NCI-H510A (cell line): ENCODE data around the gene SLC25A11.

Experiments
- DNase-seq: peaks from one replicate; lab custom pipeline; 2025; lab: John Stamatoyannopoulos, UW

SLC25A11 gene

DNA sequence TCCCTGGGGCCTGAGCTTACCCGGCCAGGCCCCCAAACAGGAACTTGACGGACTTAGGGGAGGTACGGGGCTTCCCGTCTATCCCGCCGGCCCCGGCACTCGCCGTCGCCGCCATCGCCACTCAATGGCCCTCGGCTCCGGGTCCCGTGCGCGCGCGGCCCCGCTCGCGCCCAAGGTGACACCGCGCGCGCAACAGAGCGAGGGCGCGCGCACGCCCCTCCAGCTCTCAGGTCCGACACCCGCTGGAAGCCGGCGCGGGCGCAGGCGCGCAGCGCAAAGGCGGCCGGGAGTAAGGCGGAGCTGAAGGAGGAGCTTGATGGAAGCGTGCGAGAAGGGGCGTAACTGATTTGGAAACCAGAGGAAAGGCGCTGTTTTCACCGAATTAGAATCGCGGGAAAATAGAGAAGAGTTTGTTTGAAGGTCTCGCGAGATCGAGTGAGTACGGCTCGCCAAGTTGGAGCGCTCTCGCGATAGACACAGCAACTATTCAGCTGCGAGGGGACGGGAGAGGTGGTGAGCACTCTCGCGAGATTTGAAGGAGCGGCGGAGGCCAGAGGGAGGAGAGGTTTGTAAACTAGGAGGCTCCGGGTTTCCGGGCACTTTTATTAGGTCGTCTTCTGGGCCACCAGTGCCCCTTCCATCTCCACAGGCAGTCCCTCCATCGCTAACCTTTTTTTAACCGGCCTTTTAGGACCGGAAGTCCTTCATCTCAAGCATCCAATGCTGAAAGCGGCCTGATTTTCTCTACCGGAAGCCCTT is at the start of gene SLC25A11, which contains the start of gene RNF167:
SLC25A11 (minus strand) TSS at position 251 of the 759 bp plus-strand sequence; CDS start at position 115, 136 bp downstream.
RNF167 (plus strand) TSS at position 473 of the 759 bp plus-strand sequence. CDS start 642 bp downstream, outside the sequence.
- peak; percentile 95 for DNase-seq

DNA sequence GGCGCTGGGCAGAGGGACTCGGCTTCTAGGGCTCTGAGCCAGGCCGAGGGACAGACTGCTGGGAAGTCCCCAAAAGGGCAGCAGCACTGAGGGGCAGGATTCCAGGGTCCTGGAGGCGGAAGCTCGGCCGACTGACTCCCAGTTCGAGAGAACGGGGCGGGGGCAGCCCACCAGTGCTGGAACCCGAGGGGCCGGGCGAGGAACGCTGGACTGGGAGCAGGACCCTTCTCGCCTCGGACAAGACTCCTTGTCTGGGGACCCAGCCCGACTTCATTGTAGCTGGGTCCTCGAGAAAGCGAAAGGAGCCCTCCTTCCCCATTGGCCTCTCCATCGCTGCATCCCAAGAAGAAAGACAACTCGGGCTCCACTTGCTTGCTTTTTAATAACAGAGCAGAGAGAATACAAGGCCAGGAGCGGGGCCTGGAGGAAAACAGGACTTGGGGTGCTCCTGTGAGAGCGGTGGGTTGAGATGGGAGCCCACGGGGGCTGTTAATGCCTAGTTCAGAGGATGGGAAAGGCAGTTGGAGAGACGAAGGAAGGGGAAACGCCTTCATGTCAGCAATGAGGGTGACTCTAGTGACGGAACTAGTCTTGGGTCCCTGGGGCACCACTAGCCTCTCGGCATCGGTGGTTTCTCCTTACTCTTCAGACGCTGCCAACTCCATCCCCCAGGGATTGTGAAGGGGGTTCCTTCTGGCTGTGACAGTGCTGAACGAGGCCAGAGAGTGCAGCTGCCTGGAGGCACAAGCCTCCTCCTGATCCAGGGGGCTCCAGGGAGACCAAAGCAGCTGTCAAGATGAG is 48.1 kb upstream of the SLC25A11 start:
- DNase-seq = no peak

DNA sequence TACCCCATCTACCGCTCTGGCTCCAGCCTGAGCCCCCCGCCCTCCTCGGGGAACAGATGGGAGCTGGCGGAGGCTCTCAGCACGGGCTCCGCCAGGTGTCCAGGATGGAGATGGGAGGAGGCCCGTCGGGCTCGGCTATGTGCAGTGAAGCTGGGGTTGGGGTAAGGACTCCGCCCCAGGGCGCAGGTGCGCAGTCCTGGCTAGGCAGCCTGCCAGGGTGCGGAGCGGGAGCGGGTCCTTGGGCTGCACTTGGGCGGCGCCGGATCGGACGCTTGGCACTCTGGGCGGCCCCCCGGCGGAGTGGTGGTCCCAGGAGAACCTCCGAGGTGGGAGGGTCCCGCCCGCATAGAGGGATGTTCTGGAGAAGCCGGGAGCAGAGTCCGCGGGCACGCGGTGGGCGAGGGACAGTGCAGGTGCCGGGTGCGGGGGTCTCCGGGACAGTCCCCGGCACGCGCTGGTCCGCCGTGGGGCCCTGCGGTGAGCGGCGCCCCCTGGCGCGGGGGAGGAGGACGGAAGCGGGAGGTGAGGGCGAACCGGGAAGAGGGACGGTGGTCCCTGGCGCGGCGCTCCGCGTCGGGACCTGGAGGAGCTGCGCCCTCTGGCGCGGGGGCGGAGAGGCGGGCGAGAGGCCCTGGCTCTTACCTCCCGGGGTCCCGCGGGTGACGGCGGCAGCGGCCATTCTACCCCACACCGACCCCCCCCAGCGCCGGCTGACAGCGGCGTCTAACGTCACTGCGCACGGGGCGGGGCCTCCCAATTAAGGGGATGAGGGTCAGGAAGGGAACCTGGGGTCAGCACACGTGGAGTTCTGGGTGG is 47.3 kb upstream of the SLC25A11 start, which contains the start of gene CAMTA2:
CAMTA2 (minus strand) TSS at position 725 of the 816 bp plus-strand sequence. CDS start 1,453 bp downstream, outside the sequence.
- DNase-seq = peak; percentile 66

GRCh38 chr17:4986403-4986802 is 46.6 kb upstream of the SLC25A11 start:
- peak; percentile 12 for DNase-seq

GRCh38 chr17:4982305-4982704 is 42.5 kb upstream of the SLC25A11 start:
- DNase-seq = no peak

GRCh38 chr17:4980644-4981216 is 40.9 kb upstream of the SLC25A11 start:
- DNase-seq = no peak

DNA sequence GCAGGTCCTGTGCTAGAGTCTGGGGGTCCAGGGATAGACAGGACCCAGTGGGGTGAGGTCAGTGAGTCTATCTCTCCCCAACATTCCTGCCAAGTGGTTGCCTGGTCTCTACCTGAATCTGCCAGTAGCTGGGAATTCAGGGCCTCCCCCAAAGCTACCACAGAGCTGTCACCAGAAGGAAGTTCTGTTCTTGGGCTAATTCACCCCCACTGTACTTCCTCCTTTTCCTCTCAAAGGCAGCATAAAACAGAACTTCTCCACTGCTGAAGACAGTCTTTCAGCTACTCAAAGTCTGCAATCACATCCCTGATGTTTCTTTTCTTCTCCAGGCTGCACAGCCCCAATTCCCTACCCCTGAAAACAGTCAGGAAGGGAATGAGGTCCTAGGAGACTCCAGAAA is 38.9 kb upstream of the SLC25A11 start:
- no peak for DNase-seq

GRCh38 chr17:4974115-4974670 is 34.3 kb upstream of the SLC25A11 start:
- DNase-seq = no peak

- DNase-seq = no peak
Observed at GRCh38 chr17:4973256-4974114, 33.6 kb upstream of the SLC25A11 start.

DNA sequence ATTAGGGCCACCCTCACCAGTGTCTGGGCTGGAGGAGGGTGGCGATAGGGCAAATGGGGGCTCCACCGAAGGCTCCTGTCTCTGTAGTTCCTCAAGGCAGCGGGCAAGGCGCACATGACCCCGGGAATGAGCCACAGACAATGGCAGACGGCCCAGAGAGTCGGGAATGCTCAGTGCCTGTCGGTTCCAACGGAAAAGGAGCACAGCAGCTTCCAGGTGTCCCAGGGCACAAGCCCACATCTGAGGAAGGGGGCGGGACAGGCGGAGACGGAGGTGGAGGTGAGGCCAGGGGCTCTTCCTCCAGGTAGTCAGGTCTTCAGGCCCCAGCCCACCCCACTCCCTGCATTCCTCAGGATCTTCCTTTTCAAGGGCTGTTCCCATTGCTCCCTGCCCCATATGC is 32.9 kb upstream of the SLC25A11 start:
- no peak for DNase-seq

GRCh38 chr17:4972322-4972721 is 32.5 kb upstream of the SLC25A11 start:
- DNase-seq = no peak

DNA sequence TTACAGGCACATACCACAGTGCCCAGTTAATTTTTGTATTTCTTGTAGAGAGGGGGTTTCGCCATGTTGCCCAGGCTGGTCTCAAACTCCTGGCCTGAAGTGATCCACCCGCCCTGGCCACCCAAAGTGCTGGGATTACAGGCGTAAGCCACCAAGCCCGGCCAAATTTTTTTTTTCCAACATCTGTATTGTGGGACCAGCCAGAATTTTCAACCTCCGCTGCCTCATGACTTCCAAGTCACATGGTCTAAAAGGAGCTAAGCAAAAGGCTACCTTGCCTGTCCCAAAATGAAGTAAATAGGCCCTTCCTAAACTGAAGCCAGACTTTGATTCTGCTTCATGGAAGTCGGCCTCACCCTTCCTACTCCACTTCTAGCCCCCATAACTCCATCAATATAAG is 32.0 kb upstream of the SLC25A11 start:
- DNase-seq = no peak

GRCh38 chr17:4970273-4970672 is 30.4 kb upstream of the SLC25A11 start:
- no peak for DNase-seq

- DNase-seq = peak; percentile 7
Observed at GRCh38 chr17:4969551-4970173, 29.8 kb upstream of the SLC25A11 start.

DNA sequence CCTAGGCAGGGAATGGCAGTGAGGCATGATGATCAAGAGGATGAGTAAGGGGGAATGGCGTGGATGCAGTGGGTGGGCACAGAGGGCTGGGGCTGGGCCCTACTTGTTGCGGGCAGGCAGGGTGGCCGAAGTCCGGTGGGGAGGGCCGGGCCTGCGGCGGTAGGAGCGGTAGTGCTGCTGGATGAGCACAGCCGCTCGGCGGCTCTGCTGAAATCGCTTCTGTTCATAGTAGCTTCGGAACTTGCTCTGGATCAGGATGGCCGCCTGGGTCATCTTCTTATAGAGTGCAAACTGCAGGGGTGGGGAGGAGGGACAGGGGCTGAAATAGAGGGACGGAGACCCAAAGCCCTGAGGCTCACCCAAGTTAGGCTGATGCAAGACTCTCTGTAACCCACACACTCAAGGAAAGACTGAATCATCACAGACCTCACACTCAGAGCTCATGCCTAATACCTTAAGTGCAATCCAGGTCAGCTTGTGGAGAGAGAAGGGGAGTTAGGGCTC is 29.3 kb upstream of the SLC25A11 start:
- DNase-seq = no peak

GRCh38 chr17:4968486-4969046 is 28.7 kb upstream of the SLC25A11 start:
- peak; percentile 11 for DNase-seq

- peak; percentile 90 for DNase-seq
Observed at GRCh38 chr17:4967539-4968485, 28.0 kb upstream of the SLC25A11 start, which contains the start of gene SPAG7. SPAG7 (minus strand) TSS chr17:4967817; CDS start chr17:4967804, 13 bp downstream.
